ENCODE measurements around the gene ECSCR.

The ECSCR gene

DNA sequence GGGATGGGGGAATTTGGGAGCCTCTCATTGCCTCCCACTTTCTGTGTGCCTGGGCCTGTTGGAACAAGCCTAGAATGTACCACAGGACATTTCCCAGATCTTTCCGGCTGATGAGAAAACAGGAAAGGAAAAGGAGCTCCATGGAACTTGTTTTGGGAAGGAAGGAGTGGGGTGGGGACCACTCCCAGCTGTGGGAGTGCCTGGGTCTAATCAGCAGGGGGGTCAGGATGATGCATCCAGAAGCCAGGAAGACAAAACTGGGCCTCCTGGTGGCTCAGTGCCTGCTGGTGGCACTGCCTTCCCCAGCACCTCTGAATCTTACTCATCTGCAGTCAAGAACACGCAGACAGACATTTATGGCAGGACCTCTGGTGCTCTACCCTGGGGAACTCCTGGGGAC, 11.0 kb upstream of the ECSCR start:
- TF ChIP-seq POLR2A (IDR thresholded peaks at IDR 0.05; ENCODE audit: extremely low read depth, insufficient read length) (no peak), MYC (IDR thresholded peaks at IDR 0.05; ENCODE audit: low read depth, low read length) (no peak)
- TF ChIP-seq, protein P1, sequence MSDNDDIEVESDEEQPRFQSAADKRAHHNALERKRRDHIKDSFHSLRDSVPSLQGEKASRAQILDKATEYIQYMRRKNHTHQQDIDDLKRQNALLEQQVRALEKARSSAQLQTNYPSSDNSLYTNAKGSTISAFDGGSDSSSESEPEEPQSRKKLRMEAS (IDR thresholded peaks at IDR 0.05; ENCODE audit: low read depth, low read length), result no peak
- TF ChIP-seq, protein P2, sequence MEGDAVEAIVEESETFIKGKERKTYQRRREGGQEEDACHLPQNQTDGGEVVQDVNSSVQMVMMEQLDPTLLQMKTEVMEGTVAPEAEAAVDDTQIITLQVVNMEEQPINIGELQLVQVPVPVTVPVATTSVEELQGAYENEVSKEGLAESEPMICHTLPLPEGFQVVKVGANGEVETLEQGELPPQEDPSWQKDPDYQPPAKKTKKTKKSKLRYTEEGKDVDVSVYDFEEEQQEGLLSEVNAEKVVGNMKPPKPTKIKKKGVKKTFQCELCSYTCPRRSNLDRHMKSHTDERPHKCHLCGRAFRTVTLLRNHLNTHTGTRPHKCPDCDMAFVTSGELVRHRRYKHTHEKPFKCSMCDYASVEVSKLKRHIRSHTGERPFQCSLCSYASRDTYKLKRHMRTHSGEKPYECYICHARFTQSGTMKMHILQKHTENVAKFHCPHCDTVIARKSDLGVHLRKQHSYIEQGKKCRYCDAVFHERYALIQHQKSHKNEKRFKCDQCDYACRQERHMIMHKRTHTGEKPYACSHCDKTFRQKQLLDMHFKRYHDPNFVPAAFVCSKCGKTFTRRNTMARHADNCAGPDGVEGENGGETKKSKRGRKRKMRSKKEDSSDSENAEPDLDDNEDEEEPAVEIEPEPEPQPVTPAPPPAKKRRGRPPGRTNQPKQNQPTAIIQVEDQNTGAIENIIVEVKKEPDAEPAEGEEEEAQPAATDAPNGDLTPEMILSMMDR (IDR thresholded peaks at IDR 0.05; ENCODE audit: low read depth, low read length), result no peak
- no peak overlapping the region for H3K4me3 ChIP-seq (ENCODE audit: low read depth, low read length)
- DNase-seq (ENCODE audit: low read depth), result peak; percentile 61

DNA sequence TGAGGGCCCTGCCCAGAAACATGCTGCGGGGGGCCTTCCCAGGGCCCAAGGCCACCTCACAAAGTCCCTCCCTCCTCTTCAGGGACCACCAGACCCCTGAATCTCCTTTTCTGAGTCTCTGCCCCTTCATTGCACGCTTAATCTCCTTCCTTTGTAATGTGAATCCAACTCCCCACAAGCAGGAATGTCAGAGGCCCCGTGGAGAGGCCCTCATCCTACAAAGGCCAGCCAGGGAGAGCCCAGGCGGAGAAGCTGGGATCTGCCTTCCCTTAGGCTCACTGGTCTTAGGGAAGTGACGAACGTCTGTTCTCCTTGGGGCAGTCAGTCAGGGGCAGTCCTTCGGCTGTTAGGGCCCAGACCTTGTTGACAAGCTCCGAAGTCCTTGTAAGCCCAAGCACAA, 10.6 kb upstream of the ECSCR start:
- no peak for TF ChIP-seq POLR2A (IDR thresholded peaks at IDR 0.05; ENCODE audit: extremely low read depth, insufficient read length)
- no peak for TF ChIP-seq MYC (IDR thresholded peaks at IDR 0.05; ENCODE audit: low read depth, low read length)
- TF ChIP-seq, protein P2 (IDR thresholded peaks at IDR 0.05; ENCODE audit: low read depth, low read length), result no peak
- TF ChIP-seq, protein P1 (IDR thresholded peaks at IDR 0.05; ENCODE audit: low read depth, low read length), result no peak
- H3K4me3 ChIP-seq (ENCODE audit: low read depth, low read length), result no peak overlapping the region
- DNase-seq (ENCODE audit: low read depth), result no peak

DNA sequence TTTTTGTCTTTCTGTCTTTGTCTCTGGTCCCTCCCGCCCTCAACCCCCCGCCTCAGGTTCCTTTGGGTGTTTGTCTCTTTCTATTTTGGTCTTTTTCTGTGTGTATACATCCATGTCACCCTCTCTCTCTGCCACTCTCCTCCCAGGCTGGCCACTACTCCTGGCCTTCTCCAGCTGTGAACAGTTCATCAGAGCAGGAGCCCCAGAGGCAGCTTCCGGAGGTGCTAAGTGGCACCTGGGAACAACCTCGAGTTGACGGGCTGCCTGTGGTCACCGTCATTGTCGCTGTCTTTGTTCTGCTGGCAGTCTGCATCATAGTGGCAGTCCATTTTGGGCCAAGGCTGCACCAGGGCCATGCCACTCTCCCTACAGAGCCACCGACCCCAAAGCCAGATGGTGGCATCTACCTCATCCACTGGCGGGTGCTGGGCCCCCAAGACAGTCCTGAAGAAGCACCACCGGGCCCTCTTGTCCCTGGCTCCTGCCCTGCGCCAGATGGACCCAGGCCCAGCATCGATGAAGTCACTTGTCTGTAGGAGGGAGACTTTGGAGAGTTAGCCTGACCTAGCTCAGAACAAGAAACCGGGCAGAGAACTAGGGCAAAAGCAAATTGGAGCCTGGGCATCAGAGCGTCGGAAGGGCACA, 10.0 kb upstream of the ECSCR start:
- TF ChIP-seq, protein P2 (IDR thresholded peaks at IDR 0.05; ENCODE audit: low read depth, low read length), result no peak
- TF ChIP-seq, protein P1 (IDR thresholded peaks at IDR 0.05; ENCODE audit: low read depth, low read length), result no peak
- TF ChIP-seq POLR2A (IDR thresholded peaks at IDR 0.05; ENCODE audit: extremely low read depth, insufficient read length) (no peak), MYC (IDR thresholded peaks at IDR 0.05; ENCODE audit: low read depth, low read length) (no peak)
- H3K4me3 ChIP-seq (ENCODE audit: low read depth, low read length), result no peak overlapping the region
- no peak for DNase-seq (ENCODE audit: low read depth)

DNA sequence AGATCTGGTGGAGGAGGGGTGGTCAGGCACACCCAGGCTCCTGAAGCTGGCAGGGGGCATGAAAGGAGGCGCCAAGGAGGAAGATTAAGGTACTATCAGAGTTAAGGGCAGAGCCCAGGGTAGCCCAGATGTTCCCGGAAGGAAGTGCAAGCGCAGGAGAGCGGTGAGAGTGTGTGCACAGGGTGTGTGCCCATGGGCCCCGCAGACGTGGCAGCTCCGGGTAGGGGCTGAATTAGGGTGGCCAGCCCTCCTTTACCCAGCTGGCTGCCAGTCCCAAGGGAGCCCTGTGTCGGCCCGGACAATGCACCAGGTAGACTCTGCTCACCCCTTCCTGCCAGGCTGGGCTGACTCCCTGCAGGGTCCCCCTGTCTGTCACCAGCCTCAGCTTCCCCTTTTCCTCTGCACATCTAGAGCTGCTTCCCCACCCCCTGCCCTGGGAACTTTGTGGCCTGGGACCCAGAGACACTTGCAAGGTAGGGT, 8.3 kb upstream of the ECSCR start, which contains the start of gene SMIM33:
TSS of gene SMIM33 (plus strand) at position 184 of the 480 bp plus-strand sequence. CDS start at position 302, 118 bp downstream.
- no peak for TF ChIP-seq POLR2A (IDR thresholded peaks at IDR 0.05; ENCODE audit: extremely low read depth, insufficient read length)
- no peak for TF ChIP-seq MYC (IDR thresholded peaks at IDR 0.05; ENCODE audit: low read depth, low read length)
- TF ChIP-seq, protein P2 (IDR thresholded peaks at IDR 0.05; ENCODE audit: low read depth, low read length), result no peak
- TF ChIP-seq, protein P1 (IDR thresholded peaks at IDR 0.05; ENCODE audit: low read depth, low read length), result no peak
- H3K4me3 ChIP-seq (ENCODE audit: low read depth, low read length), result no peak within 1 kb of the TSS
- DNase-seq (ENCODE audit: low read depth), result peak; percentile 88

DNA sequence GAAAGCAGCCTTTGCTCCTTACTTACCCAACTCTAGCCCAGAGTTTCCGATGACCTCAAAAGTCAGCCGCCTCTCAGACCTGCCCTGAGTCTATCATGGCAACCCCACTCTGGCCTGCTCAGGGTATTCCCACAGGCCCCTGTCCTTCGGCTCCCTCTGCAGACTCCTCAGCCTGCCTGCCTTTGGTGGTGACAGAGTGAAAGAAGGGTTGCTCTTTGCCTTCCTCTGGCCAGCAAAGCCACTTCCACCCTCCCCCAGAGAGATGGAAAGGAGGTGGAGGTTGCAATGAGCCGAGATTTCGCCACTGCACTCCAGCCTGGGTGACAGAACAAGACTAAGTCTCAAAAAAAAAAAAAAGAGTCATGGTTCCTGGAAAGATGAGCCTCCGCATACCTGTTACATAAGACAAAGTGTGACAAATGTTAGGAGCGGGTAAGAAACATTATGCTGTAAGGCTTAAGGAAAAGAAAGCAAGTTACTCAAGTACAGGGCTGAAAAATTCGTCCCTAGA, 5.9 kb upstream of the ECSCR start:
- DNase-seq (ENCODE audit: low read depth), result peak; percentile 88
- no peak overlapping the region for H3K4me3 ChIP-seq (ENCODE audit: low read depth, low read length)
- TF ChIP-seq, protein P1 (IDR thresholded peaks at IDR 0.05; ENCODE audit: low read depth, low read length), result no peak
- TF ChIP-seq, protein P2 (IDR thresholded peaks at IDR 0.05; ENCODE audit: low read depth, low read length), result no peak
- TF ChIP-seq MYC (IDR thresholded peaks at IDR 0.05; ENCODE audit: low read depth, low read length) (no peak; the same call in 1 of the 2 replicates), POLR2A (IDR thresholded peaks at IDR 0.05; ENCODE audit: extremely low read depth, insufficient read length) (no peak)
